GM12892 (cell line): ENCODE measurements around the gene PITPNM2.
"Not testable (repeated sequence)": the region's sequence is repeated elsewhere in the genome, so short reads cannot be mapped to it uniquely, and the experiment has no call there.

ENCODE experiments used
- POLR2A ChIP-seq: IDR thresholded peaks from 2 replicates; pipeline ENCODE4 v1.6.1; 2011; ENCODE audit warnings: low read depth, low read length, control low read depth
- POLR2AphosphoS5 ChIP-seq: IDR thresholded peaks from 2 replicates; pipeline ENCODE4 v1.6.1; 2011; ENCODE audit warnings: low read depth, low read length, control low read depth
- TAF1 ChIP-seq: IDR thresholded peaks from 2 replicates; pipeline ENCODE4 v1.6.1; 2011; ENCODE audit warnings: low read depth, mild to moderate bottlenecking, control low read depth, low read length, borderline replicate concordance

- TF ChIP-seq POLR2A, TAF1, POLR2AphosphoS5: not testable (repeated sequence)
These were observed 46.8 kb downstream of the PITPNM2 start for GRCh38 chr12:123104094-123104493.
